ENCODE results near the gene PTMA.
A peak's percentile ranks its signal among the peaks of the same experiment; 100 is the strongest.
"Not testable (repeated sequence)": the region's sequence is repeated elsewhere in the genome, so short reads cannot be mapped to it uniquely, and the experiment has no call there.

Gene PTMA, protein sequence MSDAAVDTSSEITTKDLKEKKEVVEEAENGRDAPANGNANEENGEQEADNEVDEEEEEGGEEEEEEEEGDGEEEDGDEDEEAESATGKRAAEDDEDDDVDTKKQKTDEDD
- total RNA-seq, result 1,048 to 1,403 (median 1,168) reads per million in 4 donors

GRCh38 chr2:231707927-231708772, at the start of gene PTMA:
Gene PTMA, plus strand, starts transcription at chr2:231708525. Its CDS starts 182 bp downstream, at chr2:231708707.
- DNase-seq, result peak; percentile 98 to 100 (median 99)

- not testable (repeated sequence) for DNase-seq
Measured at GRCh38 chr2:231660073-231660472, 48.3 kb upstream of the PTMA start.

DNA sequence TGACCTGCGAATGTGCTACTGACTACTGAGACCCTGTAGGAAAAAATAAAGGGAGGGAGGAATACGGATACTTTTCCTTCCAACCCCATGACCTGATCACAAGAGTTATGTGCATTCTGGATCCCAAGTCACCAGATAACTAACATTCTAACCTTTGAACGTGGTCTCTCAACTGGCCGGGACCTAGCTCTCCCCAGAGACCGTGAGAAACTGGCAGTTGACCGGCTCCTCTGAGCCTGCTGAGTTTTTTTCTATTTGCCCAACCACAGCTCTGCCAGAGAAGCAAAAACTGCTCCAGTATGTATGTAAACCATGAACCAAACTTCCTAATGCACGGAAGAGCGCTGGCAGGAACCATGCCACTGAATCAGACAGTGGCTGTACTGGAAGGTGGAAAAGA, 47.5 kb upstream of the PTMA start:
- DNase-seq, result no peak

DNA sequence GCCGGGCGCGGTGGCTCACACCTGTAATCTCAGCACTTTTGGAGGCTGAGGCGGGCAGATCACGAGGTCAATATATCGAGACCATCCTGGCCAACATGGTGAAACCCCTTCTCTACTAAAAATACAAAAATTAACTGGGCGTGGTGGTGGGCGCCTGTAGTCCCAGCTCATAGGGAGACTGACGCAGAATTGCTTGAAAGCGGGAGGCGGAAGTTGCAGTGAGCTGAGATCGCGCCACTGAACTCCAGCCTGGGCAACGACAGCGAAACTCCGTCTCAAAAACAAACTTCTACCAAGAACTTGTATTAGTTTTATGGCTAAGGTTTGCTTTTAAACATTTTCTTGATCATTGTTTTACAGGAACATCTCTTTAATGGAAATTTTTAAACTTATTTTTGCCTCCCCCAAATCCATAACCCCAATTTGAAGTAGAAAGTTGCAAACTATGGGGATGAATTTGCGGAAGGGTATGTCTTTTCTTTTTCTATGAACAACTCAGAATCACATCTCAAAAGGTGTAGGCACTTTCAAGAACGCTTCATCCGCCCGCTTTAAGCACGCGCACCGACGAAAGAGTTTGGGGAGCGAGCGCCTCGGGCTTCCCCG, 46.8 kb upstream of the PTMA start:
- no peak for DNase-seq

DNA sequence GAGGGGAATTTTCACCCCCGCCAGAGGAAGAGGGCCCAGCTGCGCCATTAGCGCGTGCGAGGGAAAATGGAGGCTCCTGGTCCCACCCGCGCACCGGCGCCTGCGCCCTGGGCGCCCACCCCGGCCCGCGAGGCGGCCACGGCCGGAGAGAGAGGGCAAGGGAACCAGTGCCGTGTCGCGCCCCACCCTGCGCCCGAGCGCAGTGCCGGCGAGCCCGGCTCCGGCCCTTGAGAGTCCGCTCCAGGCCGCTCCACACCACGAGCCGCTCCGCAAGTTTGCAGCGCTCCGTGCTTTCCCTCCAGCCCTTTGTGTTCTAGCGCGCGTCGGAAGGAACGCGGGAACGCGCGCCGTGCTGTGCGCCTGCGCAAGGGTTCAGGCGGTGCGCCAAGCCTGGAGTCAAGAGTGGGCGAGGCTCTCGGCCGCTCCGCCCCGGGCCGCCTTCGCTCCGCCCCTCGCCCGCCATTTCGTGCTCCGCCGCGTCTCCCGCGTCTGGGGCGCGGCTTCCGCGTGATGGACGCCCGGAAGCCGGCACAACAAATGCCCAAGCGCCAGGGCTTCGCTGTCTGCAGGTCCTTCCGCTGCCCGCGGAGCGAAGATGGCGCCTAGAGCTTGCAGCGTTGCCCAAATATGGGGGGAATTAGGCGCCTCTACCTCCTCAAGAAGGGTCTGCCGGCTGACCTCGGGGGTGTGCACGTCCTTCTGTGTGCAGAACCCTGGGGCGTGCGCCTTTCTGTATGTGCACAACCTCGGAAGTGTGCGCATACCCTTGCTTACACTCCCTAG, 46.1 kb upstream of the PTMA start:
- peak; percentile 91 to 99 (median 95) for DNase-seq

- no peak for DNase-seq
Measured at GRCh38 chr2:231662811-231663457, 45.4 kb upstream of the PTMA start.

DNA sequence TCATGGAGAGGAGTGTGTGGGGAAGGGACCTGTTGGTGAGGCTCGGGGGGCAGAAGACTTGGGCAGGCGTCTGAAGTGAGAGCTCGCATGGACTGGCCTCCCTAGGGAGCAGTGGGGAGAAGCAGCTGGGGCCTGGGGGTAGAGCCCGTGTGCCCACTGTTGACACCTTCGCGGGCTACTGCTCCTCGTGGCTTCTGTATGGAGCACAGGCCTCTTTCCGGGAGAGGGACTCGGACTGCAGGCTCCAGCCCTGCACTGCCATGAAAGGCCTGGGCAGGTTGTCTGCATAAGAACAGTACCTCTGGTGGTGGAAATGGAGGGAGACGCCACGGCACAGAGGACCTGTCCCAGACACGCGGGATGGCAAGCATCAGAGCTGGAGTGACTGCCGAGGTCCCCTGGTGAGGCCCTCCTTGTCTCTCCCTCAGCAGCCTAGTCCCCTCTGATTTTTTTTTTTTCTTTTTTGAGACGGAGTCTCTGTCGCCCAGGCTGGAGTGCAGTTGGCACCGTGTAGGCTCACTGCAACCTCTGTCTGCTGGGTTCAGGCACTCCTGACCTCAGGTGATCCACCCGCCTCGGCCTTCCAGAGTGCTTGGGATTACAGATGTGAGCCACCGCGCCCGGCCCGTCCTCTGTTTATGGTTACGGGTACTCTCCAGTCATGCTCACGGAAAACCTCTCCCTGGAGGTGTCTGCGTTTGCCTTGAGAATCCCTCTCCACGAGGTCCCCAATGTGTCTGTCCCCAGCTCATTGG, 44.7 kb upstream of the PTMA start:
- DNase-seq, result no peak

GRCh38 chr2:231664727-231665126, 43.6 kb upstream of the PTMA start:
- no peak for DNase-seq

- DNase-seq, result no peak
Measured at GRCh38 chr2:231665245-231666170, 42.8 kb upstream of the PTMA start.

DNA sequence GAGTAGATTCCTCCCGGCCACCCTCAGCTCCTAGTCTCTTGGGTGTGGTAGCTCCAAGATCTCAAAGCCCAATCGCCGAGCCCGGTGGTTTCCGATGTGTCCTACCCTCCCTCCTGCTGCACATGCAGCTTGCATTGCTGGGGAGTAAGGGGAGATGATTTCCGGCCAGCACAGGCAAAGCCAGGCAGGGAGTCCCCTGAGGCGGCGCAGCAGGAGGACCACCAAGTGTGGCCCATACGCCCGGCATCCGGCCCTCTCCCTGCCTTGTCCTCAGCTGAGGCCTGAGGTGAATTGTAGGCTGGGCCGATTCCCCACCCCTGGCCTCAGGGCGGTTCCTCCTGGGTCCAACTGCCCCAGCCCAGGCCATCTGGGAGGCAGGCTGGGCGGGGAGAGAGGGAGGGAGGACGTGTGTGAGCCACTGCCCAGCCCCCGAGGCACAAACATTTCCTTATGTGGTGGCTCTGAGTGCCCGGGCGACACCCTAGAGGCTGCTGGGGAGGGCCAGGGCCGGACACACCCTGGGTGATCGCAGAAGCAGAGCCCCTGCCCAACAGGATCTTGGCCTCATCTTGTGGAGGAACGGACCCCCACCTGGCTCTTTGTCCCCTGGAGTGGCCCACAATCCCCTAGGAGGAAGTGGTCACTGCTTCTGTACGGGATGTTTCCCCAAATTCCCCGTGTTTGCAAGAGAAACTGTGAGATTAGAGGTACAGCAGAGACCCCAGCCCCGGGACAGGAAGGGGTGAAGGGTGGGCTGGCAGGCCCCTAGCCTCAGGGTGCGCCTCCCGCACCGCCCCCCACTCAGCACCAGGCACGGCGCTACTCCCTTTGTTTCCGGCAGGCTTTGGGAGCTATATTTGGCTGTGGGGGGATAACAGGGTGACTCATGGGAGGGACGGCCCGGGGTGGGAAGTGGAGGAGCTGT, 41.9 kb upstream of the PTMA start:
- no peak for DNase-seq

DNA sequence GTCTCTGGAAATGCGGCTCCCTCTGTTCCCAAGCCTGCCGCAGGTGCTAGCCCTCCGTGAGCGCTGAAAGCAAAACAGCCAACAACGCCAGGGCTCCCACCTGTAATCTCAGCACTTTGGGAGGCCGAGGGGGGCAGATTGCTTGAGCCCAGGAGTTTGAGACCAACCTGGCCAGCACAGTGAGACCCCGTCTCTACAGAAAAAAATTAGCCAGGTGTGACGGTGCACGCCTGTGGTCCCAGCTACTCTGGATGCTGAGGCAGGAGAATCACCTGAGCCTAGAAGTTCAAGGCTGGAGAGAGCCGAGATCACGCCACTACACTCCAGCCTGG, 41.3 kb upstream of the PTMA start:
- DNase-seq, result no peak

GRCh38 chr2:231667496-231667895, 40.8 kb upstream of the PTMA start:
- no peak for DNase-seq

GRCh38 chr2:231668981-231669380, 39.3 kb upstream of the PTMA start:
- no peak for DNase-seq

- DNase-seq, result no peak
Measured at GRCh38 chr2:231671270-231672050, 36.9 kb upstream of the PTMA start.

DNA sequence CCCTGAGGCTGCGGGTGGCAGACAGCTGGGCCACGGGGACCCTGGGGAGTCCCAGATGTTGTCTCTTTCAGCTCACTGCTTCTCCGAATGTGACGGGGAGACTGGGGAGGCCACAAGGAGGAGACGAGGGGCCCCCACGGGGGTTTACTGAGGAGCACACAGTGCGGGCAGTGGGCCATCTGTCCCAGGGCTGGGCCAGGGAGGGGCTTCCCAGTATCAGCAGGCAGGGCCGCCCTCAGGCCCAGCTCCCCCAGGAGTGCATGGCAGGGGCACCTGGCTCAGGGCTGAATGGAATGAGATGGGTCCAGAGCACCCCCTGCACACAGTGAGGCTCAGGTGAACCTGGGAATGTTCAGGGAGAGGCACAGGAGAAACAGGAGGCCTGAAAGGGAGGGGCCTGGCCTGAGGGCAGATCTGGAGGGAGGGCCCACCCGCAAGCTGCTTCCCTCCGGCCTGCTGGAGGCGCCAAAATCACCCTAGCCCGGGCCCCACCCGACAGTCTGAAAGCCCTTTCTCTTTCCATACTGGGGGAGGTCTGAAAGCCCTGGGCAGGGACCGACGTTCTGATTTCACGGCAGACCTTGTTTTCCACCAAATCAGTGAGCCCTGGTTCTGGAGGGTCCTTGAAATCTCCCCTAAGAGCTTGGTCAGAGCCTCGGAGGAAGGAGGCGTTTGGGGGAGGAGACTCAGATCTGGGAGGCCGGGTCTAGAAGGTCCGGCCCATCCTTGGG, 35.5 kb upstream of the PTMA start:
- DNase-seq, result no peak

- no peak for DNase-seq
Measured at GRCh38 chr2:231673348-231673770, 35.0 kb upstream of the PTMA start.

GRCh38 chr2:231674587-231675338, 33.6 kb upstream of the PTMA start:
- DNase-seq, result peak in 3 of 5 donors; percentile 20 to 55 (median 28)

All from T-helper 1 cell (primary cell).